ENCODE results near the gene PPM1F.

PPM1F gene

GRCh38 chr22:21984793-21985192, 32.1 kb upstream of the PPM1F start:
- Histone ChIP-seq H2AFZ (ENCODE audit: low read depth, low read length, severe bottlenecking) (no peak overlapping the region), H3K9me3 (ENCODE audit: insufficient read depth, low read length) (no peaks in the 10 kb centered on the region), H3K9me2 (replicated peaks; ENCODE audit: insufficient read depth, low read length) (no peaks in the 10 kb centered on the region), H3K4me3 (ENCODE audit: insufficient read depth, low read length, poor library complexity, severe bottlenecking) (no peak overlapping the region), H3K9ac (ENCODE audit: low read length) (no peak overlapping the region), H3K4me2 (ENCODE audit: low read depth, low read length, poor library complexity, severe bottlenecking) (no peak overlapping the region), H3K27me3 (ENCODE audit: low read length) (no peaks in the 10 kb centered on the region), H3K36me3 (ENCODE audit: low read length) (no peaks in the 10 kb centered on the region), H3K79me2 (ENCODE audit: insufficient read depth, low read length) (peaks cover 16% of the 10 kb centered on the region), H3K27ac (ENCODE audit: low read depth, low read length) (no peak overlapping the region), H4K20me1 (ENCODE audit: low read depth, low read length) (no peaks in the 10 kb centered on the region), H3F3A (ENCODE audit: insufficient read depth) (no peaks in the 10 kb centered on the region; the same call in 1 of the 2 replicates)
- TF ChIP-seq CTCF (IDR thresholded peaks at IDR 0.05; ENCODE audit: insufficient read depth, low read length, poor library complexity, severe bottlenecking), result no peak
- no peak for TF ChIP-seq EZH2phosphoT487 (conservative IDR thresholded peaks at IDR 0.05; ENCODE audit: low read length)

GRCh38 chr22:21982338-21982965, 29.8 kb upstream of the PPM1F start, which contains the start of gene TOP3B:
Gene TOP3B (minus strand): TSS chr22:21982787. CDS start chr22:21975709, 7,078 bp downstream.
- Histone ChIP-seq H3K9me3 (ENCODE audit: insufficient read depth, low read length) (no peaks in the 10 kb centered on the region), H3K4me3 (ENCODE audit: insufficient read depth, low read length, poor library complexity, severe bottlenecking) (peak within 1 kb of the TSS; percentile 86), H3K27ac (ENCODE audit: low read depth, low read length) (no peak within 1 kb of the TSS), H4K20me1 (ENCODE audit: low read depth, low read length) (no peaks in the 10 kb centered on the region), H3K27me3 (ENCODE audit: low read length) (no peaks in the 10 kb centered on the region), H3K9me2 (replicated peaks; ENCODE audit: insufficient read depth, low read length) (no peaks in the 10 kb centered on the region), H3K4me2 (ENCODE audit: low read depth, low read length, poor library complexity, severe bottlenecking) (peak within 1 kb of the TSS; percentile 83), H3F3A (ENCODE audit: insufficient read depth) (no peaks in the 10 kb centered on the region; the same call in 1 of the 2 replicates), H3K9ac (ENCODE audit: low read length) (peak within 1 kb of the TSS; percentile 90), H3K79me2 (ENCODE audit: insufficient read depth, low read length) (peaks cover 16% of the 10 kb centered on the region), H2AFZ (ENCODE audit: low read depth, low read length, severe bottlenecking) (peak within 1 kb of the TSS; percentile 59), H3K36me3 (ENCODE audit: low read length) (no peaks in the 10 kb centered on the region)
- TF ChIP-seq EZH2phosphoT487 (conservative IDR thresholded peaks at IDR 0.05; ENCODE audit: low read length), result no peak
- TF ChIP-seq CTCF (IDR thresholded peaks at IDR 0.05; ENCODE audit: insufficient read depth, low read length, poor library complexity, severe bottlenecking), result no peak

GRCh38 chr22:21981874-21982273, 29.2 kb upstream of the PPM1F start:
- H3K27me3 ChIP-seq (ENCODE audit: low read length), result no peaks in the 10 kb centered on the region
- H3K79me2 ChIP-seq (ENCODE audit: insufficient read depth, low read length), result peaks cover 16% of the 10 kb centered on the region
- no peak overlapping the region for H3K27ac ChIP-seq (ENCODE audit: low read depth, low read length)

More at GRCh38 chr22:21981874-21982273, 29.2 kb upstream of the PPM1F start:
- no peak overlapping the region for H2AFZ ChIP-seq (ENCODE audit: low read depth, low read length, severe bottlenecking)
- H3K4me3 ChIP-seq (ENCODE audit: insufficient read depth, low read length, poor library complexity, severe bottlenecking), result peak overlapping the region; percentile 86
- H3K36me3 ChIP-seq (ENCODE audit: low read length), result no peaks in the 10 kb centered on the region
- no peaks in the 10 kb centered on the region for H3K9me3 ChIP-seq (ENCODE audit: insufficient read depth, low read length)
- H3F3A ChIP-seq (ENCODE audit: insufficient read depth), result no peaks in the 10 kb centered on the region
- no peaks in the 10 kb centered on the region for H3K9me2 ChIP-seq (replicated peaks; ENCODE audit: insufficient read depth, low read length)
- no peaks in the 10 kb centered on the region for H4K20me1 ChIP-seq (ENCODE audit: low read depth, low read length)
- TF ChIP-seq EZH2phosphoT487 (conservative IDR thresholded peaks at IDR 0.05; ENCODE audit: low read length) (no peak), CTCF (IDR thresholded peaks at IDR 0.05; ENCODE audit: insufficient read depth, low read length, poor library complexity, severe bottlenecking) (no peak)
- H3K4me2 ChIP-seq (ENCODE audit: low read depth, low read length, poor library complexity, severe bottlenecking), result peak overlapping the region; percentile 83
- H3K9ac ChIP-seq (ENCODE audit: low read length), result peak overlapping the region; percentile 90

Data from SU-DHL-6 (cell line).